Measurements from ENCODE around the gene TESPA1. TPM values are rescaled to one million over a fixed set of nuclear protein-coding genes. Genes with fewer than 3 reads are reported as not detected.

Gene TESPA1
- total RNA-seq: 10 to 100 TPM in 1 of 4 donors, 1 to 10 TPM in 3; 1.6 to 15.3 (median 4.3) TPM

DNA sequence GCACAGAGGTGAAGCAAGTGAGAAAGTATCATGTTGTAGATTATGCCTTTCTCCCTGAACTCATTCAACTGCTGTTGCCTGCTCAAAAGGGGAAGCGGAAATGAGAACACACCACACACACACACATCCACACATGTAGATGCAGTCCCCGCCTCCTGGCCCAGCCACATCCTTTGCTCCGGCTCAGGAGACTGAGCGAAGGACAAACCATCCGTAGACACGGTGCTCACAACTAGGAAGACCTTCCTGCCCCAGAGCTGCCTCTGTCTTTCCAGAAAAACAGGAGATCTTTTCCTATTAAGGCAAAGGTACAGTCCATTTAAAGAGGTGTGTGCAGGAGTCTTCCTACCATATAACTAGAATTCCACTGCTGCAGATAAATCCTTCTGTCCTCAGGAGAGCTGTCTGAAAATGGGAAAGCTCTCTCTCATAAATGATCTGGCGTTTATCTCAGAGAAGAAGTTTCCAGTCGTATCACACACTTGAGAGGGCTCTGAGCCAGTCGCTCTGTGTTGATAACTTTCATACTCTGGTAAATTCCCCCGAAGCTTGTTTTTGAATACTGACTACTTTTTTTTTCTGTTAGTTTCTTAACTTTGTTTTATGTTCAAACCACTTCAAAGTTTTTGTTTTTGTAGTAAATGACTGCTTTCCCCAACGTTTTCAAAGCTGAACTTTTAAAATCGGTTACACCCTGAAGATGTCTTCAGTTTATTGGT, at the start of gene TESPA1:
TESPA1 (minus strand) TSS at position 105 of the 719 bp plus-strand sequence. CDS start 10,200 bp downstream, outside the sequence.
- 28 to 42% methylated on average over 6 to 12 of the region's 12 CpGs for WGBS, 2 donors (ENCODE audit: low coverage in 1 of 2)
- TF ChIP-seq EP300 (IDR thresholded peaks at IDR 0.05; ENCODE audit: low read depth): no peak
- TF ChIP-seq POLR2AphosphoS5 (IDR thresholded peaks at IDR 0.05): peak in 2 of 3 donors; percentile 29 to 60
- TF ChIP-seq POLR2A (IDR thresholded peaks at IDR 0.05): peak; percentile 55
- no peak for TF ChIP-seq CTCF (IDR thresholded peaks at IDR 0.05)
- Histone ChIP-seq H3K4me1 (peaks cover 0 to 5% (median 0%) of the 10 kb centered on the region in 4 donors), H3K36me3 (no peaks in the 10 kb centered on the region), H3K4me3 (peak within 1 kb of the TSS in 1 of 4 donors; percentile 21), H3K9me3 (no peaks in the 10 kb centered on the region), H3K27ac (peak within 1 kb of the TSS; percentile 23 to 54 (median 38)), H3K27me3 (no peaks in the 10 kb centered on the region)
- in situ Hi-C loops (cut with MboI; ENCODE audit: low pct_ligation_motif_present in 1 of 4, low pct_unique_long_range_greater_than_20kb in 1 of 4, low sequenced_read_pairs in 3 of 4) (no loop called here), intact Hi-C loops (cut with DNase I; ENCODE audit: low total_unique reads) (no loop called here)
- peak; percentile 71 for DNase-seq

GRCh38 chr12:55034218-55034617, 49.7 kb upstream of the TESPA1 start:
- TF ChIP-seq EP300 (IDR thresholded peaks at IDR 0.05; ENCODE audit: low read depth) (no peak), POLR2AphosphoS5 (IDR thresholded peaks at IDR 0.05) (no peak), POLR2A (IDR thresholded peaks at IDR 0.05) (no peak), CTCF (IDR thresholded peaks at IDR 0.05) (no peak)
- Histone ChIP-seq H3K27me3 (peaks cover 9% of the 10 kb centered on the region), H3K4me3 (no peak overlapping the region), H3K9me3 (no peaks in the 10 kb centered on the region), H3K4me1 (no peaks in the 10 kb centered on the region), H3K36me3 (no peaks in the 10 kb centered on the region), H3K27ac (no peak overlapping the region)
- DNase-seq: no peak
- WGBS, 2 donors (ENCODE audit: low coverage in 1 of 2): 56% methylated on average over 6 of the region's 6 CpGs; no CpG with 5 or more reads in 1 of the 2 donors
- intact Hi-C loops (cut with DNase I; ENCODE audit: low total_unique reads): no loop called here
- in situ Hi-C loops (cut with MboI; ENCODE audit: low pct_ligation_motif_present in 1 of 4, low pct_unique_long_range_greater_than_20kb in 1 of 4, low sequenced_read_pairs in 3 of 4): no loop called here

GRCh38 chr12:55025508-55025907, 40.9 kb upstream of the TESPA1 start:
- no peak for DNase-seq
- intact Hi-C loops (cut with DNase I; ENCODE audit: low total_unique reads) (no loop called here), in situ Hi-C loops (cut with MboI; ENCODE audit: low pct_ligation_motif_present in 1 of 4, low pct_unique_long_range_greater_than_20kb in 1 of 4, low sequenced_read_pairs in 3 of 4) (no loop called here)
- no peak overlapping the region for H3K27ac ChIP-seq
- no peaks in the 10 kb centered on the region for H3K9me3 ChIP-seq
- no peak for TF ChIP-seq CTCF (IDR thresholded peaks at IDR 0.05)
- no peak for TF ChIP-seq POLR2A (IDR thresholded peaks at IDR 0.05)
- TF ChIP-seq EP300 (IDR thresholded peaks at IDR 0.05; ENCODE audit: low read depth): no peak
- TF ChIP-seq POLR2AphosphoS5 (IDR thresholded peaks at IDR 0.05): no peak
- H3K4me3 ChIP-seq: no peak overlapping the region
- no peaks in the 10 kb centered on the region for H3K36me3 ChIP-seq
- peaks cover 28% of the 10 kb centered on the region for H3K27me3 ChIP-seq
- 58 to 72% methylated on average over 2 of the region's 2 CpGs for WGBS, 2 donors (ENCODE audit: low coverage in 1 of 2)
- no peaks in the 10 kb centered on the region for H3K4me1 ChIP-seq

GRCh38 chr12:55024575-55024974, 40.0 kb upstream of the TESPA1 start:
- peaks cover 34% of the 10 kb centered on the region for H3K27me3 ChIP-seq
- DNase-seq: no peak
- no peak overlapping the region for H3K4me3 ChIP-seq
- H3K9me3 ChIP-seq: no peaks in the 10 kb centered on the region
- intact Hi-C loops (cut with DNase I; ENCODE audit: low total_unique reads) (no loop called here), in situ Hi-C loops (cut with MboI; ENCODE audit: low pct_ligation_motif_present in 1 of 4, low pct_unique_long_range_greater_than_20kb in 1 of 4, low sequenced_read_pairs in 3 of 4) (no loop called here)
- no peak for TF ChIP-seq POLR2AphosphoS5 (IDR thresholded peaks at IDR 0.05)
- no peak for TF ChIP-seq CTCF (IDR thresholded peaks at IDR 0.05)
- no peak for TF ChIP-seq POLR2A (IDR thresholded peaks at IDR 0.05)
- TF ChIP-seq EP300 (IDR thresholded peaks at IDR 0.05; ENCODE audit: low read depth): no peak
- H3K36me3 ChIP-seq: no peaks in the 10 kb centered on the region
- H3K27ac ChIP-seq: no peak overlapping the region
- 74 to 86% methylated on average over 2 of the region's 2 CpGs for WGBS, 2 donors (ENCODE audit: low coverage in 1 of 2)
- H3K4me1 ChIP-seq: peaks cover 0 to 7% (median 0%) of the 10 kb centered on the region in 4 donors

All from transverse colon (tissue), 4 donors.